GM19035 (cell line): Measurements from ENCODE around the gene AKR7A2.

Experiments
- ATAC-seq: cut with Tn5 transposase; IDR thresholded peaks from one replicate; pipeline ENCODE4 v1.9.1; 2021; ENCODE audit not compliant: unreplicated experiment

The AKR7A2 gene

DNA sequence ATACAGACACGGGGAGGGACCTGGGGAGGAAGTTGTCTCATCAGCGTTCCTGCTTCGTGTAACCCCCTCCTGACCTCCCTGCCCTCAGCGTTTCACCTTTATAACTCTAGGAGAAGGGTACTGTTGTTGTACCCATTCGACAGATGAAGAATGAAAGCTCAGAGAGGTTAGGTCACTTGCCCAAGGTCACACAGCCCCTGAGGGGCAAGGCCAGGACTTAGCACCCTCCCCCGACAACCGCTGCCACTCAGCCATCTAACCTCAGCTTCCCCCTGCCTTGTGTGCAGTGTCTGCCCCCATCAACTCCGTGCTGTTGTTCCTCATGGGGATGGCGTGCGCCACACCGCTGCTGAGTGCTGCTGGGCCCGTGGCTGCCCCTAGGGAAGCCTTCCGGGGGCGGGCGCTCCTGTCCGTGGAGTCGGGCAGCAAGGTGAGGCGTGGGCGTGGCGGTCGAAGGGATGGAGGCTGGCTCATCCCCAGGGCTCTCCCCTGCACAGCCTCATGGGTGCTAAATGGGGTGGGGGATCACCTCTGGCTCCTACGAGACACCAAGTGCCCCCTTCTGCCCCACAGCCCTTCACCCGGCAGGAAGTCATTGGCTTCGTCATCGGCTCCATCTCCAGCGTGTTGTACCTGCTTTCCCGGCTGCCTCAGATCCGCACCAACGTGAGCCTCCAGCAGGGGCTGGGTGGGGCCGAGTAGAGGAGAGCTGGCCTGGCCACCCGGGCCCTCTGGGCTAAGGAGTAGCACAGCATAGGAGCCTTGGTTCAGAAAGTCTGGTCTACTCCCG lies 14.2 kb upstream of the AKR7A2 start:
- ATAC-seq = no peak

DNA sequence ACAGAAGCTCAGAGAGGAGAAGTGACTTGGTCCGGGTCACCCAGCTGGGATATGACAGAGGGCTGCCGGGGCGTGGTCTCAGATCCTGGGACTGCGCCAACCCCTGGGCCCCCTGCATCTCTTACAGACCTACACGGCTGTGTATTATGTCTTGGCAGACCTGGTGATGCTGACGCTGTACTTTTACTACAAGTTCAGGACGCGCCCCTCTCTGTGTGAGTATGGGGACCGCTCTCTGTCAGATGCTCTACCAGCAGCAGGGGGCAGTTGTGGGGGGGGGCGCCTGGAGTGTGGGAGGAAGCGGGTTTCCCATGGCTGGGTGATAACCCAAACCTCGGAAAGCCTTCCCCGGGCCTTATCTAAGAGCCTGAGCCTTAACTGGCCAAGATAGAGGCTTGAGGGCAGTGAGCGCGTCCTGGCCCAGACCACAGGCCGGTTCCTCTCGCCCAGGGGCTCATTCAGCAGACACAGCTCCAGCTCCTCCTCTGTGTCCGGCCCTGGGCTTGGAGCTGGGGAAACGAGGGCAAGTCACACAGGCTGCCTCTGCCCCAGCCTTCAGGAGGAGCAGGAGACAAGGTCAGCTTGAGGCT lies 13.5 kb upstream of the AKR7A2 start:
- no peak for ATAC-seq

DNA sequence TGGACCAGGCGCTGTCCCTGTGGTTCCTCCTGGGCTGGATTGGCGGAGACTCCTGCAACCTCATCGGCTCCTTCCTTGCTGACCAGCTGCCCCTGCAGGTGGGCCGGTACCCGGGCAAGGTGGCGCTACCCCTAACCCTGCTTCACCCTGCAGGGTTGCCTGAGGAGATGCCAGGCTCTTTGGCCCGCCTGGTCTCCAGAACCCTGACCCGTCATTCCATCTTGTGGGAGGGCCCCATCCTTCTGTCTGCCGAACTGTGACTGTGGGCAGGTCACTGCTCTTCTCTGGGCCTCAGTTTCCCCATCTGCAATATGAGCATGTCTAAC lies 12.7 kb upstream of the AKR7A2 start:
- no peak for ATAC-seq

DNA sequence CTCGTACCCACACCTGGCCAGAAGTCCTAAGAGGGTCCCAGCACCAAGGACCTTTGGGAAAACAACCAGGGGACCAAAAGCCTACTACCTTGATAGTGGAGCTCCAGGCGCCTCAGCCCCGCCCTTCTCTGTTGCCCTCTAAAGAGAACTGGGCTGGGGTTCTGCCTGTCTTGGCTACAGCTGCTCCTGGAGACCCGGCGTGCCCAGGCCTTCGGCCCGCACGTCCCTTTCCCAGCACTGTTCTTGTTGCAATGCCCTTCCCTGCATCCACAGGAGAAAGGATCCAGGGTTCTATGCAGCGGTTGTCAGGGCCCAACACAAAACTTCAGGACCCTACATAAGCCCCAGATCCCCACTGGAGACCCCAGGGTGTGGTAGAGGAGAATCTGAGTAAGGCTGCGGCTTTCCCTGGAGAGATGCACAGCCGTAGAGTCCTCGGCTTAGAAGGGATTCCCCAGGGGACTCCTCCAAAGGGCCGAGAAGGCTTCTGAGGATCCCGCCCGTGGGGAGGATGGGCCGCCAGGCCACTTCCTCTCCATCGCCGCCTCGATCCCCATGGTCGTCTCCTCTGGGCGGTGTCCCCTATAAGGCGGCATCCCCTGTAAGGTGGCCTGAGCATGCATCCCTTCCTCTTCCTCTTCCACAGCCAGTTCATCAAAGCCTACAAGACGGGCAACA lies 12.2 kb upstream of the AKR7A2 start:
- no peak for ATAC-seq

DNA sequence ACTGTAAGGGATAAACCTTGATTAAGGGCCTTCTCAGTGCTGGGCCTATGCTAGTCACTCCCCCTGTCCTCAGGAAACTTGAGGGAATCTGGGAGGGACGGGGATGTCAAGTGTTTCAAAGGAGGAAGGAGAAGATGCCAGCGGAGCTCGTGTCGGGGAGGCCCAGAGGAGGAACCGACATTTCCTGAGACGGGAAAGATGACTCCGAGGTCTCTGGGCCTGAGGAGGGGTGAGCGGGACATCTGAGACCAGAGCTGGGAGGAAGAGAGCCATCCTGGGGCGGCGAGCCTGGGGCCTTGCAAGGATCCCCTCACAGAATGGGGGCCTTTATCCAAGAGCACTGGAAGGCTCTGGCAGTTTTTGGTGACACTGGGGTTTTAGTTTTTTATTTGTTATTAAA lies 10.5 kb upstream of the AKR7A2 start:
- no peak for ATAC-seq

DNA sequence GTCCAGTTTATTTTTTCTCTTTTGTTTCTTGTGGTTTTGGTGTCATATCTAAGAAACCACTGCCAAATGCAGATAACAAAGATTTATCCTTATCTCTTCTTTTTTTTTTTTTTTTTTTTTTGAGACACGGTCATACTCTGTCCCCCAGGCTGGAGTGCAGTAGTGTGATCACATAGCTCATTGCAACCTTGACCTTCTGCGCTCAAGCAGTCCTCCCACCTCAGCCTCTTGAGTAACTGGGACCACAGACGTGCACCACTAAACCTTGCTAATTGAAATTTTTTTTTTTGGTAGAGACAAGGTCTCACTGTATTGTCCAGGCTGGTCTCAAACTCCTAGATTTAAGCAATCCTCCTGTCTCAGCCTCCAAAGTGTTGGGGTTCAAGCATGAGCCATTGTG lies 9.1 kb upstream of the AKR7A2 start:
- no peak for ATAC-seq

DNA sequence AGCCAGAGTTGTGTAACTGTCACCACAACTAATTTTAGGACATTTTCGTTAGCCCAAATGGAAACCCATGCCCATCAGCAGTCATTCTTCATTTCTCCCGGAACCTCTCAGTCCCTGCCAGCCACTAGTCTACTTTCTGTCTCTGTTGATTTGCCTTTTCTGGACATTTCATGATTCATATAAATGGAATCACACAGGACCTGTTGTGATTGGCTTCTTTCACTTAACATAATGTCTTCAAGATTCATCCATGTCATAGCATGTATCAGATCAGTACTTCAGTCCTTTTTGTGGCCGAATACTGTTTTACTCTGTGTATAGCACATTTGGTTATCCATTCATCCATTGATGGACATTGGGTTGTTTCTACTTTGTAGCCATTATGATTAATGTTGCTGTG lies 7.3 kb upstream of the AKR7A2 start:
- no peak for ATAC-seq

DNA sequence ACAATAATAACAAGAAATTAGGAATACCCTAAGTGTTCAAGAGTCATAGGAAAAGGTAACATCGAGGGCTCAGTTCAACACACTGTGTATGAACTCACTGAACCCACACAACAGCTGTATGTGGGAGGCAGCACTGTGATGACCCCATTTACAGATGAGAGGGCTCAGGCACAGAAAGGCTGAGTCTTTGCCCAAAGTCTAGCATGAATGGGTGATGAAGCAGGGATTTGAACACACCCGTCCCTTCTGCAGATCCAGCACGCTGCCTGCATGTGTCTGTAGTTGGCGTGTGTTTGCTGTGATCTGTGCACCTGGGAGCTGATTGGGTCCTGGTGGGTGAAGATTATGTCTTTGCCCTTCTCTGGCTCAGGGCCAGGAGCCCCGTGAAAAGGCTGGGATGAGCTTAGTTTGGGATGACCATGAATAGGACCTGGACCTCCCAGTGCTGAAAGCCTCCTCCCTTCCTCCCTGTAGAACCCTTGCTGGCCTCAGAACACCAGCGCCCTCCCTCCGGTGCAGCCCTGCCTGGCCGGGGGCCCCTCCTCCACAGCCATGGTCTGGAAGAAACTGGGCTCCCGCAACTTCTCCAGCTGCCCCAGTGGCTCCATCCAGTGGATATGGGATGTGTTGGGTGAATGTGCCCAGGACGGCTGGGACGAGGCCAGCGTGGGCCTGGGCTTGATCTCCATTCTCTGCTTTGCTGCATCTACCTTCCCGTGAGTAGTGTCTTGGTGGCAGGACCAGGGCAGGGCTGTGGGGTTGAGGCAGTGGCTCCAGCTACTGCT lies 5.4 kb upstream of the AKR7A2 start:
- ATAC-seq = no peak

DNA sequence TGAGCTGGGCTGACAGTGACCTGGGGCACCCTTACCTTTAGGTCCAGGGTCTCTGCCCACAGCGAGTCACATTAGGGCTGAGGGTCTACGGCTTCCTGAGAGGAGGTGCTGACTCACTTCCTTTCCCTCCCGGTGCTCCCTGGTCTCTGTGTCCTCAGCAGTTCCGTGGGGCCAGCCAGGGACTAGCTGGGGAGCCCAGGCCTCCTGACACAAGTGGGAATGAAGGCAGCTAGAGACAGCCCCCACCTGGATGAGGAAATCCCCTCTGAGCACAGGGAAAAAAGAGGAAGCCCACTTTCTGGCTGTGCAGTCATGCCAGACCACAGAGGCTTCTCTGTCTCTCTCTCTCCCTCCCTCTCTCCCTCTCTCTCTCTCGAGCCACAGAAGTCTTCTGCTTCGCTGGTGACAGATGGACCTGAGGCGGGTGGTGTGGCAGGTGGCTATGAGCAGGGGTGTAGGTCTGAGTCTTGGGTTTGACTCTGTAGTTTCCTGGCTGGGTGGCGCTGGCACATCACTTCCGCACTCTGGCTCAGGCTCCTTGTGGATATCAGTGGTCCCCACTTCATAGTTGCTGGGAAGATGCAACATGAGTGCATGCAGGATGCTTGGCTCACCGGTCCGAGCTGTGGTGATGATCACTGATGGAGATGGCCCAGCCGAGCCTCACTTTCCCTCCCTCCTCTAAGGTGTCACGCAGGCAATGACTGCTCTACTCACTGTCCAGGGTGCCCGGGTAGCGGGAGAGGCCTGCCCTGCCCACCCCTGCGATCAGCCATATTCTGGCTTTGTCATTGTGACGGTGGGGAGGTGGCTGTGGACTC lies 3.6 kb upstream of the AKR7A2 start:
- no peak for ATAC-seq

DNA sequence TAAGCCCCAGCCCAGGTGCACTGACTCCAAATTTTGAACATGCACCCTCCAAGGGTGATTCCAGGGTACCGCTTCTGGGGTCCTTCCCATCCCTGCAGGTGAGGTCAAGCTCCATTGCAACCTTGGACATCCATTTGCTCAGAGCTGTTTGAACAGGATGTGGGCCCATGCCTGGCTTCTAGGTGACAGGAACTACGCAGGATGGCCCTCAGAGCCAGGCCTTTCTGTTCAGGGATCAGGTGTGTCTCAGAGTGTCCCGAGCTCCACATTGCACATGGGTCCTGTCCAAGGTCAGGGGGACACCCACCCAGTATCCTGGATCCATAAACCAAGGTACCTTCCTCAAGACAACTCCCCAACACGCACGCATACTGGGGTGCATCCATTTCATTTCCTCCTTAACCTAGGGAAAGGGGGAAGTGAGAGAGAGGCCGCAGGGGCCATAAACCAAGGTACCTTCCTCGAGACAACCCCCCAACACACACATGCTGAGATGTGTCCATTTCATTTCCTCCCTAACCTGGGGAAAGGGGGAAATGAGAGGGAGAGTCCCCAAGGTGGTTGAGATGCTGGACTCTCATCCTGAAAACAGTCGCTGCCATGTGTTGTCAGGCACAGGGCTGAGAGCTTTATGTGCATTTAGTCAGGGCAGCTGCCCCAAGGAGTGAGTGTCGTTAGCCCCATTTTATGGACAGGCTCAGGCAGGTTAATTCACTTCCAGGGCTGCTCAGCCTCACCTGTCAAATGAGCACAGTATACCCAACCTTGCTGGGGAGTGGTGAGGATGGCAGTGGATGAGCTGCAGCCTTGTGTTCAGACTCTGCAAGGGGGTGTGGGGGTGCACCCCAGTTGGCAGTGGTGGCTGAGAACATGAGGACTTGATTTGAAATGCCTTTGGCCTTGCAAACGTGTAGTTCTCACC lies 2.3 kb upstream of the AKR7A2 start:
- ATAC-seq = no peak

DNA sequence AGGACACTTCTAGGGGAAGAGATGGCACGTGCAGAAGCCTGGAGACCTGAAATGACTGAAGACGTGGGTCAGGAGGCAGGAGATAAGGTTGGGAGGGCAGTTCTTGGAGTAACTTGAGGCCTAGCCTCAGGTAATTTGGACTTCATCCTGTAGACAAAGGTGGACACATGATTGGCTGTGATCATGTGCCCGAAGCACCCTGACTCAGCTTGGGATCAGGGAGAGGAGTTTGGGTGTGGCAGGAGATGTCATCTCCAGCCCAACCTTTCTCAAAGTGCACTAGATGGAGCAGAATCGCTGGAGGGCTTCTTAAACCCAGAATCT lies 1.7 kb upstream of the AKR7A2 start:
- no peak for ATAC-seq

DNA sequence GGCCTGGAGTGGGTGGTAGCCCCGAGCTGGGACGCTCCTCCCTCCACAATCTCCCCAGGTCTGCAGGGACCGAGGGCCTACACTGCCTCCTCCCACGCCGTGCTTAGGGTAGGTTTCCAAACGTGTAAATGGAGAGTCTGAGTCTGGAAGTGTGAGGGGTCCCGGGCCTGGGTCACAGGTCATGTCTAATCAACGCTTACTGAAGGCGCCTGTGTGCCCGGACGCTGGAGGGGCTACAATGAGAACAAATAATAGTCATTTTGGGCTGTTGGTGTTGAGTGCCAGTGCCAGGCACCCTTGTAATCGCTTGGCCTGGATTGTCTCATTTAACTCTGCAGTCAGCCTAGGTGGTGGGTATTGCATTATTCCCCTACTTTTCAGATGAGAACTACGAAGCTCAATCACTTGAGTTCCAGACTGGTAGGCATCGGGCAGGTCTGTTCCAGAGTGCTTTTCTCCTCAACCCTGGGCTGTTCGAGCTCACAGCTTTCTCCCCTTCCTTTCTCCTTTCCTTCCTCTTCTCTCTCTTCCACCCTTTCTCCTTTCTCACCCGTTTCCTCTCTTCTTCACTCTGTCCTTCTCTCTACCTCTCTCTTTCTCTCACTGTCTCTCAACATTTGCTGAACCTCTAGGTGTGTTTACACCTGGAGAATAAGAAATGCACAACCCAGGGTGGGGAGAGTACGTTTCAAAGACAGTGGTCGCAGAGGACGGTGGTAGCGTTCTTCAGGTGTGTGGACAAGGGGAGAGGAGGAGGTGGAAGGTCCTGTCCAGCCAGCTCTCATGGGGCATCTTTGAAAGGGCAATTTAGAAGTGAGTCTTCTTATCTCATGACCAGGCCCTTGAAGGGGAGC lies 1.1 kb upstream of the AKR7A2 start:
- ATAC-seq = peak; percentile 22

DNA sequence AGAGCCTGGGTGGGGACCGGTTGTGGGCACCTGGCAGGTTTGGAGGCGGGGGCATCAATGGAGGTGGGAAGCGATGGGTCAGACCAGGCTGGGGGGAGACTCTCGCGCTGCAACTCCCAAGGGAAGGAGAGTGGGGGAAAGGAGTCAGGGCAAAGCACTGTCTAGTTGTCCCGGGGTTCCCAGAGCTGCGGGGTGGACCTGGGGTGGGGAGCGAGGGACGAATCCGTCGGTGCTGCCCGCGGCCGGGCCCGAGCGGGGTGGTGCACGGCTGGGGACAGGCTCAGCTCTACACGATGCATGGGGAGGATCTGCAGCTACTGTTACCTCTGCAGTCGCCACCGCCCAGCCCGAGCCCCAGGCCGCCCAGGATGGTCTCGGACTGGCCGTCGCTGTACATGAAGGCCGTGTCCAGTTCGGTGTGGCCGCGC lies 427 bp downstream of the AKR7A2 start:
- ATAC-seq = no peak

DNA sequence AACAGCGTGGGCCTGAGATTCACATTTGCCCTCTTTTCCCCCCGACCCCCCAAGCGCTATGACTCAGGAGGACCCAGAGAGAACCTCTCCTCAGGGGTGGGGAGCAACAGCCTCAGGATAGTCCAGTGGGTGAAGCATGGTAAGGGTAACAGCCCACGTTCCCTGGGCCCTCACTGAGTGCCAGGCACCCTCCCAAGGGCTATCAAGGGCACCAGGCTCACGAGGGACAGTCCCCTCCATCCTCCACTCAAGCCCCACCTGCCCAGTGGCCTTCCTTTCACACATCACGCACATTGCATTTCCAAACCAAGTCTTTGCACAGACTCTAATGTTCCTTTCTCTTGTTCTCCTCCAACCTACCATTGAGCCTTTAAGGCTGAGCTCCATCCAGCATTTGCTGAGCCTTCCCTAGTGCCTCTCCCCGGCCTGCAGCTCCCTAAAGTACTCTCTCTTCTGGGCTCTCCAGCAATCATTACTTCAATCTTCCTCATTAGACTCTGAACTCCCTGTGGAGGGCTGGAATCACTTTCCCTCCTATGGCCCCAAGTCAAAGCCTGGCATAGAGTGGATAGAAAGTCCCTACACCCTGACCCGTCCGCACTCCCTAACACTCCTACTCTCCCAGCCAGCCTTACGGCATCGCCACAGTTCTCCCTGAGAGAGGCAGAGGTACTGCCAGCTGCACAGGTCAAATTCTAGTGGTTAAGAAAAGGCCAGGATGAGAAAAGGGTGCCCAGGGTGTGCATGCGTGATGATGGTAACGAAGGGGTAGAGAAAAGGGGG lies 1.0 kb downstream of the AKR7A2 start:
- ATAC-seq = no peak

DNA sequence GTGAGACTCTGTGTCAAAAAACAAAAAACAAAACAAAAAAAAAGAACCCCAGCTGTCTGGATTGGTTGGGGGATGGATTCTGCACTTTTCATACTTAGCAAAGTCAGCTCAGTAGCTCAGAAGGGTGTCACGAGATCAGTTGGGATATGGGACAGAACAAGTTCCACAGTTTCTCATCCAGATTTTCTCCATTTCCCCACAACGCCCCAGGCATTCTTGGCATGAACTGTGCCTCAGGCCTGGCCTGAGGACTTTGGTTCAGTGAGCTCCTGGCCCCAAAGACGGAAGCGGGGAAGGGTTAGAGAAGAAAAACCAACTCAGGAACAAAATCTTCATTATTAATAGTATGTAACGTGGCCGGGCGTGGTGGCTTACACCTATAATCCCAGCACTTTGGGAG lies 1.9 kb downstream of the AKR7A2 start:
- ATAC-seq = no peak

DNA sequence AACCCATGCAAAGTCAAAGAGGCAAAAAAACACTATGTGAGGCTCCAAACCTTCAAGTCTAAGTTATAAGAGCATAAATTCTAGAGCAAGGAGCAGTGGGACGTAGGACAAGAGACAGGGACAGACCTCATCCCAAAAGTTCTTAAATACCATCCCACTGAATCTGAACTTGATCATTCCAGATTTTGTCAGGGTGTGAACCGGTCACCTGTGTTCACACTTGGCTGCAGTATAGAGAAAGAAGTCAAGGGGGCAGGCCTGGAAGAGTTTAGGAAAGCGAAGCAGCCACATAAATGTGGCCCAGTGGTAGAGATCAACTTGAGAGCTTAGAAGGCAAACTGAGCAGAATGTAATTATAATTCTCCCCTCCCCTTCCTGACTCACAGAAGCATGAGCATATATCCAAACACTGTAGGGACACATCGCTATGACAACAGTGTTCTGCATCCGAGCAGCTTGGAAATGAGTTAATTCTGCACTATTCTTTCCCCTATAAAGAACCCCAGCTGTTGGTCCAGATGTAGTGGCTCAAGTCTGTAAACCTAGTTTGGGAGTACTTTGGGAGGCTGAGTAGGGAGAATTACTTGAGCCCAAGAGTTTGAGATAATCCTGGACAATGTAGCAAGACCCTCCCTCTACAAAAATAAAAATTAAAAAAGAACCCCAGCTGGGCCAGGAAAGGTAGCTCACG lies 2.7 kb downstream of the AKR7A2 start:
- ATAC-seq = no peak

DNA sequence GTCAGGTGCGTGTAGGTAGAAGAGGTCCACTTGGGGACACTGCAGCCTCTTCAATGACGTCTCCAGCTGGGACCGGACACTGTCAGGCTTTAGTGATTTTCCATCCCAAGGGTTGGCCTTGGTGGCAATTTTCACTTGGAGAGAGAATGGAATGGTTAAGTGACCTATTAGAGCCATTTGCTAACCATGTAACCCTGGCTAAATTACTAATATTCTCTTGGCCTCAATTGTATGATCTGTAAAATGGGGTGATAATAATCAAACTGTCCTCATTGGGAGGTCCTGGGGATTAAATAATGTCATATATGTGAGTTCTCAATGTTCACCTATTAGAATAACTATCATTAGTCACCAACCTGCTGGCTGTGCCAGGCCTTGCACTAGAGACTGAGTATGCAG lies 3.4 kb downstream of the AKR7A2 start:
- ATAC-seq = no peak
